Transverse colon (tissue), 1 donor: ENCODE data around the gene ZSWIM1.

Experiments used
- EP300 ChIP-seq: sonication (generic); formaldehyde crosslinking; IDR thresholded peaks from one replicate; pipeline ENCODE4 v1.6.1; 2017; ENCODE audit warnings: antibody characterized with exemption, low read depth
- POLR2A ChIP-seq: fragments of 450-650 bp; IDR thresholded peaks from one replicate; pipeline ENCODE4 v1.6.1; 2016; ENCODE audit warnings: antibody characterized with exemption, mild to moderate bottlenecking, moderate library complexity

GRCh38 chr20:45850238-45850637 is 30.8 kb upstream of the ZSWIM1 start:
- no peak for TF ChIP-seq POLR2A
- no peak for TF ChIP-seq EP300
